Dermis blood vessel endothelial cell (primary cell): ENCODE measurements around the gene CWC27. TPM values are rescaled to one million over a fixed set of nuclear protein-coding genes. Genes with fewer than 3 reads are reported as not detected.
"Not testable (repeated sequence)": the region's sequence is repeated elsewhere in the genome, so short reads cannot be mapped to it uniquely, and the experiment has no call there.

Source experiments
- DNase-seq: peaks from one replicate; pipeline ENCODE4 v3.0.0; 2010
- total RNA-seq: library from RNA; depleted of rRNA; stranded (reverse); fragments of >200 nt; gene quantifications from 2 replicates; pipeline ENCODE4 v1.2.3, GENCODE V29; 2014

Gene CWC27
- total RNA-seq, 1 donor from 2014 or later, result 9.7 TPM

- DNase-seq, result no peak
These were observed 19.4 kb downstream of the CWC27 start for GRCh38 chr5:64788156-64788555.

- peak; percentile 10 for DNase-seq
These were observed 20.7 kb downstream of the CWC27 start for GRCh38 chr5:64789457-64789856.

- no peak for DNase-seq
These were observed 21.5 kb downstream of the CWC27 start for GRCh38 chr5:64790210-64790609.

GRCh38 chr5:64792469-64792868 is 23.7 kb downstream of the CWC27 start:
- DNase-seq, result no peak

DNA sequence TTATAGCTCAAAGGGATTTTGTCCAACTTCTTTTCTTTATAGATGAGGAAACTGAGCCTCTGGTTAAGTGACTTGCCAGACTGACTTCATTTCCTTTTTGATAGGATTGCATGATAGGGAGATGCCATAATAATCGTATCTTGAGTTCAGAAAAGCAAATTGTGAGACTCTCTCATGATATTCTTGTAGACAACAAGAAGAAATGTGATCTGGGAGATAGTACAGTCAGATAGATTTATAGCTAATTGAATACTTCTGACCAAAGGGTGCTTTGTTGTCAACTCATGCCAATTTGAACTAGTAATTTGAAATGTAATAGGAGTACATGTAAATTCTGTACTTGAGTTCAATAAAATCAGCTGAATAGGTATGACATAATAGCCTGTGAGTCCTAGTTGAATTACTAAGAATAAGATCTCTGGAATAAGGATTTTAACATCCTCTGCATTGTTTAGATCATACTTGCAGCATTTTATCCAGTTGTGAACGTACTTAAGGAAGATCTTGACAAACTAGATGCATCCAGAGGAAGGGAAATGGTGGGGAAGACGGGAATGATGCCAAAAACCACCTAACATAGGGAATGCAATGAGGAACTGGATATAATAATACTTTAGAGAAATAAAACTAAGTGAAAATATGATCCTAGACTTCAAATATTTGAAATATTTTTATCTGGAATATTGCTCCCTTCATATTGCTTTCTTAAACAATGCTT is 25.5 kb downstream of the CWC27 start:
- peak; percentile 55 for DNase-seq

DNA sequence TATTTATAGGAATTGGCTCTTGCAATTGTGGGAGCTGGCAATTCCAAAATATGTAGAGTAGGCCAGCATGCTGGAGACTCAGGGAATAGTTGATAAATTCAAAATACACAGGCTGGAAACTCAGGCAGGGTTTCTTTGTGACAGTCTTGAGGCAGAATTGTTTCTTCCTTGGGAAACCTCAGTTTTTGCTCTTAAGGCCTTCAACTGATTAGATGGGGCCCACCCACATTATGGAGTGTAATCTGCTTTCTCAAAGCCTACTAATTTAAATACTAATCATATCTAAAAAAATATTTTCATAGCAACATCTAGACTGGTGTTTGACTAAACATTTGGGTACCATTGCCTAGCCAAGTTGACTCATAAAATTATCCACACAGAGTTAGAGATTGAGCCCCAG is 27.6 kb downstream of the CWC27 start:
- DNase-seq, result no peak

DNA sequence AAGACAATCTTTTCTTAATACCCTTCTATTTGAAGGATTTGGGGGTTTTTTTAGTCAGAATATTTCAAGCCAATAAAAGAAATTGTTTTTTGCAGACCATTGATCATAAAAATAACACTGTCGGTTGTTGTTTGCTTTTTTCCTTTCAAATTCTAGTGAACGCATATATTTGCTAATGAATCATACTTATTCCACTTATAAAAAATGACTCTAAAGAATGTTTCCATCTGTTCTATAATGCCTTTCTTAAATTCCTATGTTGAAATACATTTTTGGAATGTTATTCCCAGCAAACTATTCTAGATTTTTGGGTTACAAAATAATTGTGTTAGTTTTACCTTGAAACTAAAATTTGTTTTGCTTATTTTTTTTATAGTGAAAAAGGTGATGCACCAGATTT is 32.2 kb downstream of the CWC27 start:
- DNase-seq, result no peak

DNA sequence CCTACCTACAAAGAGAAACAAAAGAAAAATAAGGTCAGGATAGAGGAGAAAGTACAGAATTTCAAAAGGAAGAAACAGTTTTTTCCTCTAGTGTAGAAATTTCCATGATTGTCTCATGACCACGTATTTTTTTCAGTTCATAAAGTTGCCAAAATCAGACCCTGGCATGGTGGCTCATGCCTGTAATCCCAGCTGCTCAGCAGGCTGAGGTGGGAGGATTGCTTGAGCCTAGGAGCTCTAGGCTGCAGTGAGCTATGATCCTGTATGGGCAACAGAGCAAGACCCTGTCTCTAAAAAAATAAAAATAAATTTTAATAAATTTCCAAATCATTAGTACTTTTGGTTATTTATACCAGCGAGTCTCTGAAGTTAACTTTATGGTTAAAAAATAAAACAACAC is 37.8 kb downstream of the CWC27 start:
- no peak for DNase-seq

- DNase-seq, result no peak
These were observed 38.8 kb downstream of the CWC27 start for GRCh38 chr5:64807520-64807919.

DNA sequence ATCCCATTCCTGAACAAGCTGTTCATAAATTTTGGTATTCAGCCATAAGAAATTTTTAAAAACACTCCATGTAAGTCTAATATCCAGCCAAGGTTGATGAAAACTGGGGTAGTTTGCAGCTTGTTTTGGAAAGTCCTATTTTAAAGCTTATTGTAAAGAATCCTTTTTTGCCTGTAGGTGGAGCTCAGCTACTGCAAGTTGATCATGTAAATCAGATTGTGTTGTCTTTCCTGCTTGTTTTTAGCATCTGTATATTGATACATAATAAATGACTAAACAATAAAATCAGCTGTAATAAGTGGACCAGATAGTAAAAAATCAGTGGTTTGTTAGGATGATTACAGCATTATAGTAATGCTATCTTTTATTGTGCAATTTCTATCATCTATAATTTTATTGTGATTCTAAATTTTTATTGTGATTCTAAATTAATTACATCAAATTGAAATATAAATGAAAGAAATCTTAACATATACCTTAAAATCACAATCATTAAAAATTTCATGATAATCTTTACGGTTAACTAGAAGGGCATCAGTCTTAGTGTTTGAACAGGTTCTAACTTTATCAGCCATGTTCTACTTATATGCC is 42.4 kb downstream of the CWC27 start:
- peak; percentile 79 for DNase-seq

DNA sequence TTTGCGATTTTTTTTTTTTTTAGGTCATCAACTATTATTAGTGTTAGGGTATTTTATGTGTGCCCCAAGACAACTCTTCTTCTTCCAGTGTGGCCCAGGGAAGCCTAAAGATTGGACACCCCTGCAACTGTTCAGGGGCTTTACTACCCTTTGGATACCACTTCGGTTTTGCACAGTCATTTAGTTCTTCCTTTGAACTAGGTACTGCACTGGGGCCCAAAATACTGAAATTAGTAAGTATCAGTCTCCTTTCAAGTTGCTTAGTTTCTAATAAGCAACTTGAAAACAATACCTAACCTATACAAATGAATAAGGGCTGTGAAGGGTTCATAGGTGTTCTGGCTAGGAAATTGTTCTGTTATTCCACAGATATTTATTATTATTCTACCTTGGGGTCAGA is 45.3 kb downstream of the CWC27 start:
- no peak for DNase-seq

GRCh38 chr5:64818245-64818644 is 49.5 kb downstream of the CWC27 start:
- DNase-seq, result peak; percentile 52

DNA sequence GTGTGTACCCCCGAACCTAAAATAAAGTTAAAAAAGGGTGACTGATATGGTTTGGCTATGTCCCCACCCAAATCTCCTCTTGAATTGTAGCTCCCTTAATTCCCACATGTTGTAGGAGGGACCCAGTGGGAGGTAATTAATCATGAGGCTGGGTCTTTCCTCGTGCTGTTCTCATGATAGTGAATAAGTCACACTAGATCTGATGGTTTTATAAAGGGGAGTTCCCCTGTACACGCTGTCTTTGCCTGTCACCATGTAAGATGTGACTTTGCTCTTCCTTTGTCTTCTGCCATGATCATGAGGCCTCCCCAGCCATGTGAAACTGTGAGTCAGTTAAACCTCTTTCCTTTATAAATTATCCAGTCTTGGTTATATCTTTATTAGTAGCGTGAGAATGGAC is 50.6 kb downstream of the CWC27 start:
- not testable (repeated sequence) for DNase-seq

- peak; percentile 37 for DNase-seq
These were observed 53.6 kb downstream of the CWC27 start for GRCh38 chr5:64822320-64822719.

GRCh38 chr5:64826541-64826940 is 57.8 kb downstream of the CWC27 start:
- no peak for DNase-seq

DNA sequence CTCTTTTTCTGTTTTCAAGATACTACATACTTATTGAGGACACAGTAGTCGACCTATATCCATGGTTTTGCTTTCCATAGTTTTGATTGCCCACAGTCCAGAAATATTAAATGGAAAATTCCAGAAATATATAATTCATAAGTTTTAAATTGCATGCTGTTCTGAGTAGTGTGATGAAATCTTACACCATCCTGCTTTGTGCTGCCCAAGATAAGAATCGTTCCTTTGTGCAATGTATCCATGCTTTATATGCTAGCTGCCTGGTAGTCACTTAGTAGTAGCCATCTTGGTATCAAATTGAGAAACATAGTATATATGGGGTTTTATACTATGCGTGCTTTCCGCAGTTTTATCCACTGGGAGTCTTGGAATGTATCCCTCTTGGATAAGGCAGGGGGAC is 59.0 kb downstream of the CWC27 start:
- DNase-seq, result no peak

GRCh38 chr5:64830650-64831049 is 61.9 kb downstream of the CWC27 start:
- not testable (repeated sequence) for DNase-seq

- DNase-seq, result no peak
These were observed 63.3 kb downstream of the CWC27 start for GRCh38 chr5:64831996-64832395.

GRCh38 chr5:64834037-64834436 is 65.3 kb downstream of the CWC27 start:
- no peak for DNase-seq

DNA sequence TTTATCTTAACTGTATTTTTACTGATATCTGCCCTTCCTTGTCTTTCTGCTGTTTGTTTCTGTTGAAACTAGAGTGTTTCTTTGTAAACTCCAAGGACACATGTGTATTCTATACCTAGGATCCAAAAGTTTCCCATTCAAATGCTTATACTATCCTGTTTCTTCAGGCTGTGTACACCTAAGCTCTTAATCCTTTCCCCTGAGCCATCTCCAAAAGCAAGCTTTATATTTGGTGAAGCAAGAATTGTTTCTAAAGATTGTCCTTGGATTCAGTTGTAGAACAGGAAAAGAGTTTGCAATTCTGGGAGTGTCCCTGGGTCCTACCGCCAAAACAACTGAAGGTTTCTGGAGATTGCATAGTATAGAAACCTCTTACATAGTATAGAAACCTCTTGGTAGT is 65.9 kb downstream of the CWC27 start:
- DNase-seq, result no peak

- DNase-seq, result no peak
These were observed 66.5 kb downstream of the CWC27 start for GRCh38 chr5:64835266-64835665.

DNA sequence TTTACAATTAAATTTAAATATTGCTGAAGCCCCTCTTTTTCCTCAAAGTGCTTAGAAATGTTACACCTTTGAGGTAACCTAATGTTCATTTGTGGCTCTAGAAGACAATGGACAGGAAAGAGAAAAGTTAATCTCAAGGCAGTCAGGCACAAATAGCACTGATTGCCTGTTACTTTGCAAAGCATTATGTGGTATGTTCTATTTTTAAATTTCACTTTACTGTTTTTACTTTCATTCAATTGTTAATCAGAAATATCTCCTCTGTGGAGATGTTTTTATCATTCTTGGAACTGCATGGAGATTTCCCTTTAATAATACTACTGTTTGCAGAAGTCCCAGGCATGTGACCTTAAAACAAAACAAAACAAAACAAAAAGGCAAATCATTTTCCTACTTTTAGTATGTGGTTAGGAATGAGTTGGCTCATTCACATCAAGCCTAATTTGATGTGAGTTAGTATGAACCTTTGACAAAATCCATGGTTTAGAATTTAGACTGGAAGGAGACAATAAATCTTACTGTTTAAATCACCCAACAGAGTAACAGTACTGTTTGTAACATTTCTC is 67.5 kb downstream of the CWC27 start:
- peak; percentile 60 for DNase-seq

DNA sequence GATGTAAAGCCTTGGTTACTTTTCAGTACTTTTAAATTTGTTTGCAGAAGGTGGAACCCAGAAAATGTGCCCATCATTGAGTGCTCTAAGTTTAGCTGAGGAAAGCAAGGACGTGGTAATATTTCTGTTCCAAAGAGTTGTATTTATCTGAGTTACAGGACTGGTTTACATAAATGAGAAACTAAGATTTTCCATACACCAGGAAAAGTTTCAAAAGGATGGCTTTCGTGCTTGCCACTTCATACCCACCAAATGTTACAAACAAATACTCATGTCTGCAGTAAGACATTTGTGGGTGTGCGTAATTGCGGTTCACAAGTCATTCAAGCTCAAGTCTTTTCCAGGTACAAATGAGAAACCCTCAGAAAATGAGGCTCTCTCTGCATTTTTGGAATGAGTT is 68.1 kb downstream of the CWC27 start:
- DNase-seq, result peak; percentile 12

- peak; percentile 77 for DNase-seq
These were observed 69.6 kb downstream of the CWC27 start for GRCh38 chr5:64838376-64838775.
